NOMO-1 treated with dmso at 0.1 percent for 144 hours (cell line): Measurements from ENCODE around the gene GJC2.
"Not testable (repeated sequence)": the region's sequence is repeated elsewhere in the genome, so short reads cannot be mapped to it uniquely, and the experiment has no call there.

Experiments
- DNase-seq: peaks from one replicate; lab custom pipeline; 2025; ENCODE audit not compliant: unreplicated experiment; lab: John Stamatoyannopoulos, UW

The GJC2 gene

DNA sequence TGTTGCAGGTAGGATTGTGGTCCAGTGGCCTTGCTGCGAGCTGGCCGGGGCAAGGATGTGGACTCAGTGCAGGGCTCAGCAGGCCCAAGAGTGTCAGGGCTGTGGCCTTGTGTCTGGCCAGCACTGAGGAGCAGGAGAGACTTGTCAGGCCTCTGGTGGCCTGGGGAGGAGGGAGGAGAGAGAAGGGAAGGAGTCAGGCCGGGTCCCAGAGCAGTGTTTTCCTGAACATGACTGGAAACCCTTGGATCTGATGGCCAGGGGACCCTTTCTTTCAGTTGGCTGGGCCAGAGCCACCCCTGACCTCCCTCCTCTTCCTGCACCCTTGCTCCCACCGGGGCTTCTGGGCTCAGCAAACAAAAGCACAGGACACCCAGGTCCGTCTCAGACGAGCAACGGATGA is 20.9 kb downstream of the GJC2 start:
- DNase-seq = no peak

DNA sequence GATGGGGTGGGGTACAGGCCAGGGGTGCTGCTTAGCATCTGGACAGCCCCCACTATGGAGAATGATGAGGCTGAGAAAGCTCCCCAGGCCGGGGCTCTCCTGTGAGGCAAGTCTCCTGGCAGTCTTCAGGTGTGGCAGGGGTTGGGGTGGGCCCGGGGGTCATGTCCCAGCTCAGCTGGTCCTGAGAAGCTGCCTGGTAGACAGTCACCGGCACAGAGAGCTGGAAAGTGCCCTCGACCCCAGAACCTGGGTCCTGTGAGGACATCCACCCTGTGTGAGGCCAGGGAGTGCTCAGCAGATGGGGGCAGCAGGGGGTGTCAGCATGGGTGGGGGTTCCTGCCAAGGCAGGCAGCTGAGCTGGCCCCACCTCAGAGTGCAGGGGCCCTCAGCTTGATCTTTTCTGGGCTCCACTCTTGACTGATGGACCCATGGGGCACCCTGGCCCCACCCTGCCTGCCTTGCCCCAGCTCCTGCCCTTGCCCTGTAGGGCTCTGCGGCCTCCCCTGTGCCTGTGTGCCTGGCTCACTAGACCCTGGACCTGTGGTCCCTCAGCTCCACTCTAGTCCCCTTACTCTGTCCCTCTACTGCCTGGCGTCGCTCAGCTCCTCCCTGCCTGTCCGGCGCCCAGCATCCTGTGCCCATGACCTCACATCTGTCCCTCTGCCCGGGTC is 21.6 kb downstream of the GJC2 start:
- DNase-seq = no peak

DNA sequence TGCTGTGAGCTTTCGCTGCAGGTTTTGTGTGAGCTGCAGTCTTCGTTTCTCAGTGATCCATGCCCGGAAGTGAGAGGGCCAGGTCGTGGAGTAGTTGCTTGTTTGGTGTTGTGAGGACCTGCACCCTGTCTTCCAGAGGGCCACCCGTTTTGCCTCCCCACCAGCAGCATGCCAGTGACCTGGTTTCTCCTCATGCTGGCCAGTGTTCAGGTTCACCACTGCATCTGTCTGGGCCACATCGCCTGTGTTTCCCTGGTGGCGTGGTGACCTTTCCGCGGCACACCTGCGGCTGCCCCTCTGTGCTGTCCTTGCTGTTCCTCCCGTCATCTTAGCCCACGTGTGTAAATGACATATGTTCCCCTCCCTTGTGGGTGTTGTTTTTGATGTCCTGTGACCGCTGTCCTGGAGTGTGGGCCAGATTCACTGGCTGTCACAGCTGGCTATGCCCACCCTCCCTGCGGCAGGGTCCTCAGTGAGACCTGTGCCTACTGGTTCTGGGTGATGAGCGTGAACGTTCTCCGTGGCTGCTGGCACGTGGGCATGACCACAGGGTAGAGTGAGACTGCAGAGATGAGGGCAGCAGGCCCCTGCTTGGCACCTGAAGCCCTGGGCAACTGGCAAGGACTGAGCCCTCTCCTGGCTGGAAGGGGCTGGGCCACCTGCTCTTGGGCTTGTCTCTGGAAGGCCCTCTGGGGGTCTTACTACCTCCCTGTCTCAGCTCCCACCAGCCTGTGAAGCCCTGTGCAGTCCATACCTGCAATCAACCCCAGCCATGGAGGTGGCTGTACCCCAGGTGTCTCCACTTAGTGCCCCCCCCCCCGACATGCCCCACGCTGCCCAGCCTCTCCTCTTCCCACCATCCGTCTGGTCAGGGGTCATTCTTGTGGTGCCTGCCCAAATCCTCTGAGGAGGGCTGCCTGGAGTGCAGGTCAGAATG is 23.1 kb downstream of the GJC2 start:
- no peak for DNase-seq

DNA sequence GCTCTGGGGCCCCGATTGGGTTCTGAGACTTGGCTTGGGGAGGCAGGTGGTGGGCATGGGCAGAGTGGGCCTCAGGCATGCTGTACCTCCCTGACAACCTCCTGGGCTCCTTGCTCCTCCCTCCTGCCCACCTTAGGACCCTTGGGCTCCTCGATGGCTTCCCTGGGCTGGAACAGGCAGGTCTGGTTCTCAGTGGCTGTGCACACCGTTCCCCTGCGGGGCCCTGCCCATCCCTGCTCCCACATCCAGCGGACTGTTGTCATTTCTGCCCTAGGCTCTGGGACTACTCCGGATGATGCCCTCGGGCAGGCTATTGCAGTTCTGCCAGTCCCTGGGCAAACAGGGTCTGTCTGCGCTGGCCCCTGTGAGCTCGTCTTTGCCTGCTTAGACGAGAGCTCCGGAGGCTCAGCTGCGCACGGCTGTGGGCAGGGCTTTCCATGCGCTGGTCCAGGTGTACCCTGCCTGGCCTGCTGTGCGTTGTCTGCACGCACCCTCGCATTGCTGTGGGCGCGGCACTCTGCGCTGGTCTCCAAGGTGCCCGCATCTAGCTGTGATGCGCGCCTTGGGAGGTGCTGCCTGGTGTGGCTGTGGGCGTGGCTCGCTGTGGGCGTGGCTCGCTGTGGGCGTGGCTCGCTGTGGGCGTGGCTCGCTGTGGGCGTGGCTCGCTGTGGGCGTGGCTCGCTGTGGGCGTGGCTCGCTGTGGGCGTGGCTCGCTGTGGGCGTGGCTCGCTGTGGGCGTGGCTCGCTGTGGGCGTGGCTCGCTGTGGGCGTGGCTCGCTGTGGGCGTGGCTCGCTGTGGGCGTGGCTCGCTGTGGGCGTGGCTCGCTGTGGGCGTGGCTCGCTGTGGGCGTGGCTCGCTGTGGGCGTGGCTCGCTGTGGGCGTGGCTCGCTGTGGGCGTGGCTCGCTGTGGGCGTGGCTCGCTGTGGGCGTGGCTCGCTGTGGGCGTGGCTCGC is 24.1 kb downstream of the GJC2 start:
- DNase-seq = not testable (repeated sequence)

DNA sequence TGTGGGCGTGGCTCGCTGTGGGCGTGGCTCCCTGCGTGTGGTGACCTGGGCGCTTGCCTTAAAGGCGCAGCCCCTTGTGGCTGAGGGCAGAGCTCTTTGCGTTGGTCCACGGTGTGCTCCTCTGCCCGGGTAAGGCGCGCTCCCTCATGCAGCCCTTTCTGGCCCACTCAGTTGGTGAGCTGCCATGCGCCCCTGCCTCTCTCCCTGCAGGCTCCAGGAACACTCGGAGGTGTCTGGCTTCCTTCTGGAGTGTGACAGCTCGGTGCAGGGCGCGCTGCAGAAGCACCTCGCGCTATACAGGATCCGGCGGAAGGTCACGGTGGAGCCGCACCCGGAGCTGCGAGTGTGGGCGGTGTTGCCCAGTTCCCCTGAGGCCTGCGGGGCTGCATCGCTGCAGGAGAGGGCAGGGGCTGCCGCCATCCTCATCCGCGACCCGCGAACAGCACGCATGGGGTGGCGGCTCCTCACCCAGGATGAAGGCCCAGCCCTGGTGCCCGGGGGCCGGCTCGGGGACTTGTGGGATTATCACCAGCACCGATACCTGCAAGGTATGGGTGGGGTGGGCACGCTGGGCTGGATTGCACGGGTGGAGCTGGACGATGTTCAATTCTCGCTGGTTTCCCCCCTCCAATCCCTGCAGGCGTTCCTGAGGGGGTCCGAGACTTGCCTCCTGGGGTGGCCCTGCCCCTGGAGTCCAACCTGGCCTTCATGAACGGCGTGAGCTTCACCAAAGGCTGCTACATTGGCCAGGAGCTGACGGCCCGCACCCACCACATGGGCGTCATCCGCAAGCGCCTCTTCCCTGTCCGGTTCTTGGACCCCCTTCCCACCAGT is 25.0 kb downstream of the GJC2 start:
- no peak for DNase-seq

DNA sequence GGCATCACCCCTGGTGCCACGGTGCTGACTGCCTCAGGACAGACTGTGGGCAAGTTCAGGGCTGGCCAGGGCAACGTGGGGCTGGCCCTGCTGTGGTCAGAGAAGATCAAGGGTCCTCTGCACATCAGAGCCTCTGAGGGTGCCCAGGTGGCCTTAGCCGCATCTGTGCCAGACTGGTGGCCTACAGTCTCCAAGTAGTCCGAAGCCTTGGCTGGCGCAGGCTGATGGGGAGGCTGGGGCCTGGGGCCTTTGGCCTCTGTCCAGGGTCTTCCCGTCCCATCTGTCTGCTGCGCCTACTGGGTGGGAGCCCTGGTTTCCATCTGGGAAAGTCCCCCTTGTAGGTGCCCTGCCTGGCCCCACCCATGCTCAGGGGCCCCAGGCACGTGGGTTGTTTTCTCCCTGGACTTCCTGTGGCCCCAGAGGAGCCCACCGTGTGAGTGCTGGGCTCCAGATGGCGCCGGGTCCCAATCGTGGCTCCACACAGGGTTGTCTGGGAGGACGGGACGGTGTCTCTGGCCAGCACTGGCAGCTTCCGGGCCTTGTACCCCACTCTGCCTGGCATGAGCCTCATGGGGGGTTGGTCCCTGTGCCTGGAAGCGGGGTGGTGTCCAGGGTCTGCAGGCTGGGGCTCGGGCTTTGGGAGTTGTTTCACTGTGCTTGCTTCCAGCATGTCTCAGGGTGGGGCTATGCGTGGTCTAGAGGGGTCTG is 25.7 kb downstream of the GJC2 start:
- no peak for DNase-seq

DNA sequence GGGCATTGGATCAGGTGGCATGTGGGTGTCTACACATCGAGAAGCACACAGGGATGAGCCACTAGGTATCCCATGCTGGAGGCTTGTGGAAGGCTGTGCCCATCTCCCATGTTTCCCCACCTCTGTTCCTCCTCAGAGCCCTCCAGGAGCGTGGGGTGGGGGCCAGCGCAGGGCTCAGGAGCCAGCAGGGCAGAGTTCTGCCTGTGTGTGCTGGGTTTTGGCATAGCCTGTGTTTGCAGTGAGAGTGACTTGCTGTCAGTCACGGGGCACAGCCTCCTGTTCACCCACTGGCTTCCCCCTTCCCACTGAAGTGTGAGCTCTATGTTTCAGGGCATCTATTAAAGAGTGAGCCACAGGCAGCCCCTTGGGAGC is 26.3 kb downstream of the GJC2 start:
- DNase-seq = no peak

DNA sequence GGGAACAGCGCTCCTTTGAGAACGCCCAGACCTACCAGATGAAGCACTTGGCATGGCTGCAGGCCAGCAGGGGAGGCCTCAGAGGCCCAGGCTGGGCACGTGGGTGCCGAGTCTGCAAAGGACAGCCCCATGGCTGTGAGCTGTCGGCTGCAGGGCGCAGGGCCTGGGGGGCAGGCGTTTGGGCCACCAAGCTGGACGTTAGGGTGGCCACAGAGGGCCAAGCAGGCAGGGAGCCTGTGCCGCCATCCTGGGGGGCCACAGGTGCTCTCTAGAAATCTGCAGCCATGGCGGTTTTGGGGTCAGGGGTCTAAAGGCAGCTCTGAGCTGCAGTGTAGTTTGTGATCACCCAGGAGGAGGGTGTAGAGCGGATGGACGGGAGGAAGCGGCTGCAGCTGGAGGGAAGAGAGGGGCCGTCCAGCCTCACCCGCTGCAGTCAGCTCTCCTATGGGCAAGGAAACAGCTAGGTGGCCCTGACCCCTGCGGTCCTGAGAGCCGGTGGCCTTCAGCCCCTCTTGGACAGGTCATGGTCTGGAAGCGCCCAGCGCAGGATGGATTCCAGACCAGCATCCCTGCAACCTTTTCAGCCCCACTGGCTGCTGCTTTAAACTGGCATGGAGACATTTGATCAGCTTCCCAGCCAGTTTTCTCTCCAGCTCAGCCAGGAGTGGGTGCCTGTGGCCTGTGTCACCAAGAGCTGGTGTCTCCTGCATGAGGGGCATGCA is 26.9 kb downstream of the GJC2 start:
- no peak for DNase-seq

DNA sequence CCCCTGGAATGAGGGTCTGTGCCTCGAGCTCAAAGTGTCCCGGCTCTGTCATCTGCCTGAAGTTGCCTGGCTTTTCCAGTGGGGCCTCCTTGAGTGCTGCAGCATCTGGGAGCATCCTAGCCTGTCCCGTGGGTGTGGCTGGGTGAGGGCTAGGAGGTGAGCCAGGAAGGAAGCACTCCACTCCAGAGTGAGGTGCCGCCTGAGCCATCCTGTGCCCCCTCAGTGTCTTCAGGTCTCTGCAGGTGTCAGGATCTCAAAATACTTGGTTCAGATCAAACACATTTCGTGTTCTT is 27.4 kb downstream of the GJC2 start:
- DNase-seq = no peak

DNA sequence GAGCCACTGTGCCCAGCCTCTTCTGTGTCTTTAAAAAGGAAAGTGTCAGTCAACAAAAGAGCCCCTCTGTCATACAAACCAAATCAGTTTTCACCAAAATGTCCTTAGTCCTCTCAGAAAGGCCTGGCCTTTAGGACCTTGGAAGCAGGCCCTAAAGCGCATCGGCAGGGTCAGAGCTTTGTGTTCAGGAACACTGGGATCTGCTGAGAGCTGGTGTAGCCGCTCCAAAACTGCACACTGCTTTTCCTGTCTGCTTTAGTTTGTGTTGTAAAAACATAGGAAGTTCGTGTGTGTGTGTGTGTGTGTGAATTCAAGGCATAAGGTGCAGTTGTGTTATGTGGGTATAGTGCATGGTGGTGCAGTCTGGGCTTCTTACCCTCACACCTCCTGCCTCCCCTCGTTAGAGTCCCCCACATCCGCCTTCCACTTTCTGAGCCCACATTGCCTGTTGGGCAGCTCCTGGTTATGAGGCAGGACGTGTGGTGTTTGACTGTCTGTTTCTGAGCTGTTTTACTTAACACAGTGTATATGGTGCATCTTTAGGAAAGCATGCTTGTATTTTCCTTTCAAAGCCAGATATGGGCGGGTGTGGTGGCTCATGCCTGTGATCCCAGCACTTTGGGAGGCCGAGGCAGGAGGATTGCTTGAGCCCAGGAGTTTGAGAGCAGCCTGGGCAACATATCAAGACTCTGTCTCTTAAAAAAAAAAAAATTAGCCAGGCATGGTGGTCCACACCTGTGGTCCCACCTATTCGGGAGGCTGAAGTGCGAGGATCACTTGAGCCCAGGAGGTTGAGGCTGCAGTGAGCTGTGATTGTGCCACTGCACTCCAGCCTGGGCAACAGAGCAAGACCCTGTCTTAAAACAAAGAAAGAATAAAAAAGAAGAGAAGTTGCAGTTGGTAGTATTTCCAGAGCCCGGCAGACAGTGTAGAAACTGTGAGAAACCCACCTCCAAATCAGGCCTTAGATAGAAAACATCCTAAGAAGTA is 28.3 kb downstream of the GJC2 start:
- no peak for DNase-seq

DNA sequence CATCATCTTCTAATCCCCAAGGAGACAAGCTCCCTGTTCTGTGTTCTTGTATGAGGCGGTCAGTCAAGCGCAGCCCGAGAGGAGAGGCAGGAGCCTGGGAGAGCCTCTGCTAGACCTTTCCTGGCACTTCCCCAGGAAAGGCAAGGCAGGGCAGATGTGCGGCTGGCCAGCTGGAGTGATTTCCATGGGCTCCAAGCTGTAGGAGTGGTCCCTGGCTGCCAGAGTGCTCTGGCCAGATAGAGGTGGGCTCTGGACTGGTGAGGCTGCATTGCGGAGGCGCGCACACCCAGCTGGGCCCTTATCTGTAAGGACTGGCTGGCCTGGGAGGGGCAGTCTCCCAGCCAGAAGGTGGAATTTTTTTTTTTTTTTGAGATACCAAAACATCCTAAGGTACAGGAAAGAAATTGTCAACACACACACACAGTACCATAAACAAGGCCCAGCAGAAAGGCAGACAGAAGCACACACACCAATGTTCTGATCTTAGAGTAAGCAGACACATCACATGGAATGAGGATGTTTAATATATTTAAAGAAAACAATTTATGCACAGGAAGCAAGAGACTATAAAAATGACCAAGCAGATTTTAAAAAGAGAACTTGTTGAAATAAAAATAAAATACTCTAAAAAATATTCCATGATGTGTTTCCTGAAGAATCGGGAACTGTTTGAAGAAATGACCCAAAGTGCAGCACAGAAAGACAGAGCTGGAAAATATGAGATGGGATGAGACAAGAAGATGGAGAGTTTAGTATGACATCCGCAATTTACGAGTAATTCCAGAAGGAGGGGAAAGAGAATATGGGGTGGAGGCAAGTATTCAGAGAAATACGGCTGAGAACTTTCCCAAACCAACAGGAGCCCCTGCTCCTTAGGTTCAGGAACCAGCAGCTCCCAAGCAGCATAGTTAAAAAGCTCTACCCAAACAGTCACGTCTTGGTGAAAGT is 29.3 kb downstream of the GJC2 start:
- DNase-seq = no peak

DNA sequence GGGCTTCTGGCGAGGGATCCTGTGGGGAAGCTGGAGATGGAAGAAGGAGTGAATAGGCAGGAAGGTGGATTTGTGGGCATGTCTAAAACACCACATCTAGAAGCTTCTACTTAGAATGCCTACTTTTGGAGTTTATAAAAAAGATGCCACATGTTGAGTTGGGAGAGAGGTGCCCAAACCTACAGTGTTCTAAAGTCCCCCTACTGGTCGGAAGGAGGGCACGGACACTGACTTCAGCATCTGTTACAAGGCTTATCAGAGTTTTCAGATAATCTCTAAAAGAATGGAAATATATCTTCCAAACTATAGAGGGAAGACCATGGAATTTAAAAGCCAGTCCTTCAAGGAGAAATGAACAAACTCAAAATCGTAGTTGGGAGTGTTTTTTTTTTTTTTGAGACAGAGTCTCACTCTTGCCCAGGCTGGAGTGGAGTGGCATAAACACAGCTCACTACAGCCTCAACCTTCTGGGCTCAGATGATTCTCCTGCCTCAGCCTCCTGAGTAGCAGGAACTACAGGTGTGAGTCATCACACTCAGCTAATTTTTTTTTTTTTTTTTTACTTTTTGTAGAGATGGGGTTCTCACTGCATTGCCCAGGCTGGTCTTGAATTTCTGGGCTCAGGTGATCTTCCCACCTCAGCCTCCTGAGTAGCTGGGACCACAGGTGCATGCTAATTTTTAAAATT is 30.7 kb downstream of the GJC2 start:
- no peak for DNase-seq

DNA sequence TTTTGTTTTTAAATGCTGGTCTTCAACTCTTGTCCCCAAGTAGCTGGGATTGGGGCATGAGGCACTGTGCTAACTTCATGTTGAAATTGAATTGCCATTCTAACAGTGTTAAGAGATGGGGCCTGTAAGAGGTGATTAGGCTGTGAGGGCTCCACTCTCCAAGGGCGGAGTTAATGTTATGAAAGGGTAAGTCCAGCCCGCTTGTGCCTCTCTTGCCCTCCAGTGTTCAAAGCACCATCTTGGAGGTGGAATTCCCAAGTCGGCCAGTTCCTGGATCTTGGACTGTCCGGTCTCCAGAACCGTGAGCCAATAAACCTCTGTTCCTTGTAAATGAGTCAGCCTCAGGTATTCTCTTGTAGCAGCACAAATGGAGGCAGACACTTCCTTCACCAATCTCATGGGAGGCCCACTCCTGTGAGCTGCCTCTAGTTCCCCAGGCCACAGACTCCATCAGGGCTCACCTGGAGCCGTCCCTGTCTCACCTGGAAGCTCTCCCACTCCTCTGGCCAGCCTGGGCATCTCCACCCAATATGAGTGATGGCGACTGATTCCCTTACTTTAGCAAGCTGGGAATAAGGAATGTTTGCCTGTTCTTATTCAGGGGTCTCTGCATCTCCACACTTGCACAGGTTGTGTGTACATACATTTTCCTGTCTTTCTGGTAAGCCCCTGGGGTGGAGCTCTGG is 31.4 kb downstream of the GJC2 start:
- no peak for DNase-seq

DNA sequence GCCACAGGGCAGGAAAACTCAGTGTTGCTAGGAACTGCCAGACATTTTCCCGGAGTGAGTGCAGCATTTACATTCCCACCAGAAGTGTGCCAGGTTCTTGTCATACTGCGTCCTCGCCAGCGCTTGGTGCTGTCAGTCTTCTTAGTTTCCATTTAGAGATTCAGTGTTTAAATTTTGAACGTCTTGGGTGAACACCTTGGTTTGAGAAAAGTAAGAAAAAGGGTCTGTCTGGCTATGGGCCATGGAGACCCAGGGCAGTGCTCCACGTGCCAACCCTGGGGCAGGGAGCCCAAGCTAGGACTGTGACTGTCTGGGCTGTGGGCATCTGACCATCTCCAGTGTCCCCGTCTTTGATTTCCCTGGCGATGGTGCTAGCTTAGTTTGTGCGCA is 31.9 kb downstream of the GJC2 start:
- DNase-seq = no peak

DNA sequence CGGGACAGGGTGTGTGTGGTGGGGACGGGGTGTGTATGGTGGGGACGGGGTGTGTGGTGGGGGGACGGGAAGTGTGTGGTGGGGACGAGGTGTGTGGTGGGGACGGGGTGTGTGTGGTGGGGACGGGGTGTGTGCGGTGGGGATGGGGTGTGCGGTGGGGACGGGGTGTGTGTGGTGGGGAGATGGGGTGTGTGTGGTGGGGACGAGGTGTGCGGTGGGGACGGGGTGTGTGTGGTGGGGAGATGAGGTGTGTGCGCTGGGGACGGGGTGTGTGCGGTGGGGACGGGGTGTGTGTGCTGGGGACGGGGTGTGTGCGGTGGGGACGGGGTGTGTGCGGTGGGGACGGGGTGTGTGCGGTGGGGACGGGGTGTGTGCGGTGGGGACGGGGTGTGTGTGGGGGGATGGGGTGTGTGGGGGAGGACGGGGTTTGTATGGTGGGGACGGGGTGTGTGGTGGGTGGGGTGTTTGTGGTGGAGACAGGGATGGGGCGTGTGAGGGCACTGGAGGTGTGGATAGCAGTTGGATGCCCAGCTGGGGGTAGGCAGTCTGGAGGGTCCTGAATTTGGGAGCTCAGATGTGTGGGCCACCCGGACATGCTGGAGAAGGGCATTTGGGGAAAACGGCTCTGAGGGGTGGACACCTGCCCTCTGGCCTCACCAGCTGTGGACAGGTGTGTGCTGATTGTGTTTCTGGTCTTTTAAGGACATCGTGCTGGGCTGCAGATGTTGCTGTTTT is 32.7 kb downstream of the GJC2 start:
- no peak for DNase-seq
